ENCODE results near the gene SLC2A9.

SLC2A9 gene

GRCh38 chr4:10041036-10041435 is 19.7 kb upstream of the SLC2A9 start:
- DNase-seq = no peak

- DNase-seq = no peak
Observed at GRCh38 chr4:10040049-10040892, 19.0 kb upstream of the SLC2A9 start.

GRCh38 chr4:10036807-10037342 is 15.6 kb upstream of the SLC2A9 start:
- no peak for DNase-seq

GRCh38 chr4:10035130-10035529 is 13.8 kb upstream of the SLC2A9 start:
- no peak for DNase-seq

GRCh38 chr4:10034612-10035104 is 13.4 kb upstream of the SLC2A9 start:
- no peak for DNase-seq

DNA sequence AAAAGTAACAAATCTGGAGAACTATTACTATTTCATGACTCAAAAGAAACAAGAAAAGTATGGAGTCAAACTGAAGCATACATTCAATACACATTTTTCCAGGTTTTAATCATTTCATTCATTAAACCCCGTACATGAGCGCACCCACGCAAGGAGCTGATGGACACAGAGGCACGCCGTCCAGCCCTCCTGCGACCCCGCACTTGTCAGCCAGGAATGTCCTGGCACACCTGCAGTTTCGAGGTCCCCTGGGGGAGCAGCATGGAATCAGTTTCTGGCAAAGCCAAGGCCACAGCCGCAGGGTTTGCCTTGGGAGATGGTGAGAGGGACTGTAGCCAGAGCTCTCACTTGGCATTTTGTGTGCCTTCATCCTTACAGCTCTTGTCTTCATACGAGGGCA is 12.8 kb upstream of the SLC2A9 start:
- no peak for DNase-seq

- no peak for DNase-seq
Observed at GRCh38 chr4:10033191-10033881, 12.0 kb upstream of the SLC2A9 start.

DNA sequence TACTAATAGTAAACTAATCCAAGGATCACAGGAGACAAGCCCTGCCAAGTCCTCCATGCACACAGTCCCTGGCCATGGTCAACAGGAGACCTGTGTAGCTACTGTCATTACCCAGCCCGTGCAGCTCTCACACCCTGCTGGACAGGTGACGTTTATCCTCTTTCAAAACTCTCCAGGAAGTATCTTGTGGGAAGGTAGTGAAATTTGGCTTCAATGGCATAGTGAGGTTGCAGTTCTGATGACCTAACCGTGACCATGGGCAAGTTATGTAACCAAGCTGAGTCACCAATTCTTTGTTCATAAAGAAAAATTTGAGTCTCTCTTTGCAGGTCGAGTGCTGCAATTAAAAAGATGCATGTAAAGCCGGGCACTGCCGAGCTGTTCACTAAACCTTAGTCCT is 11.3 kb upstream of the SLC2A9 start:
- no peak for DNase-seq

DNA sequence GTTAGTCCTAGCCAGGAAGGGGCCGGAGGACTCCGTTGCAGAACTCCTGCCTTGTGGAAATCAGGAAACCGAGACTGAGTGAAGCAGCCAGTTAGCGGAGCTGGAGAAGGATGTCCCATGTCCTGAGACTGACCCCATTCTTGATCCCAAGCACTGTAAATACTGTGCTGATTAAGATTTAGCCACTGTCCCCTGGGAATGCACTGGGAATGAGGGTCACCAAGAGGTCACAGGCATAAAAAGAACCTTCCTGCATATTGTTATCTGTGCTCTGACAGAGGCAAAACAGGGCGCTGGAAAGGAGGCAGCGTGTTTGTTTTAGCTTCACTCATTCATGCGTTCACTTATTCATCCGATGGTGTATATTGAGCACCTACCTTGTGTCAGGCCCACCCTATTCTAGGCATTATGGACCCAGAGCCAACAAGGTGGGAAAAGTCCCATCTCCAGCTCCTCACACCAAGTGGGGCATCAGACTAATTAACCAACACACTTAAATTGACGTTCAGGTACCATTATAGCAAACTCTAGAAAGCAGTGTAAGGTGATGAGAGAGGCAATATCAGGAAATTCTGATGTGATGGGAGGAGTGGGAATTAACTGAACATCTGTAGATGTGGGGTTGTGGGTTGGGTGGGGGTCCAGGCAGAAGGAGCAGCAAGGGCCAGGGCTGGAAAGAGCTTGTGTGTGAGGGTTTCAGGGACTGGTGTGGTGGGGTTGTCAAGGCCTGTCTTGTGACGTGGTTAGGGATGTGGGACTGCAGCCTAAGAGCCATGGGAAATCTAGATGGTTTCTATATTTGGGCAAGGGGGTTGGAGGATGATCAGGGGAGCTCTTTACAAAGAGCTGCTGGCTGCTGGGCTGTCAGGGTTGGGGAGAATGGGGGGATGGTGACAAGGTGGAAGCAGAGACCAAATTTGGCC is 10.6 kb upstream of the SLC2A9 start:
- DNase-seq = no peak

- DNase-seq = no peak
Observed at GRCh38 chr4:10030972-10031667, 9.8 kb upstream of the SLC2A9 start.

GRCh38 chr4:10029403-10029802 is 8.1 kb upstream of the SLC2A9 start:
- DNase-seq = no peak

GRCh38 chr4:10028910-10029309 is 7.6 kb upstream of the SLC2A9 start:
- DNase-seq = no peak

DNA sequence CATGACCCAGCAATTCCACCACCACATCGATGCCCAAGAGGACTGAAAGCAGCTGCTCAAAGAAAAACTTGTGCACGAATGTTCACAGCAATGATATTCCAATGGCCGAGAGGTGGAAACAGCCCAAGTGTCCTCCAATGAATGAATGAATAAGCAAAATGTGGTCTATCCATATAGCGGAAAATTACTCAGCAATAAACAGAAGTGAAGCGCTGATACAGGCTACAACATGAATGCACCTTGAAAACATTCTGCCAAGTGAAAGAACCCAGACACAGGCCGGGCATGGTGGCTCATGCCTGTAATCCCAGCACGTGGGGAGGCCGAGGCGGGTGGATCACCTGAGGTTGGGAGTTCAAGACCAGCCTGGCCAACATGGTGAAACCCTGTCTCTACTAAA is 5.2 kb upstream of the SLC2A9 start:
- DNase-seq = no peak

DNA sequence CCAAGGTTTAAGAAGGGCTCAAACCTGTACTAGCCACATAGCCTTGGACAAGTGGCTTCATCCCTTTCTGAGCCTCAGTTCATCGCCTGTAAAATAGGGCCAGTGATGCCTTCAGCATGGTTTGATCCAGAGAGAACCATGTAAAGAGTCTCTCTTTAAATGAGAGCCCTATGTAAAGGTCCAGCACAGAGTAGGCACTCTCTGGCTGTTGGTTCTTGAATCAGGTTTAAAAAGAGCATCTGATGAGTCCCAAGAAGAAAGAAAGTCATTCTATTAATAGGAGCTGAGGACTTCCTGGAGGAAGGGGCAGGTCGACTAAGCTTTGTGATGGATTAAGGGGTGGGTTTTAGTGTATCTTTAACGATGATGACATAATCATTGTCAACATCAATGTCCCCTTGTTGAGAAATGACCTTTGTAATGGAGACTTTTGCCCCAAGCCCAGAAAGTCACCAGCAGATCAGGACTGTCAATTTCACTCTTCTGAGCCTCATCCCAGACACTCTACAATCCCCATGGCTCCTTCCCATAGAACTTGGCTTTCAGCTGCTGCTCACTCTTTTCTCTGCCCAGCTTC is 4.0 kb upstream of the SLC2A9 start:
- no peak for DNase-seq

DNA sequence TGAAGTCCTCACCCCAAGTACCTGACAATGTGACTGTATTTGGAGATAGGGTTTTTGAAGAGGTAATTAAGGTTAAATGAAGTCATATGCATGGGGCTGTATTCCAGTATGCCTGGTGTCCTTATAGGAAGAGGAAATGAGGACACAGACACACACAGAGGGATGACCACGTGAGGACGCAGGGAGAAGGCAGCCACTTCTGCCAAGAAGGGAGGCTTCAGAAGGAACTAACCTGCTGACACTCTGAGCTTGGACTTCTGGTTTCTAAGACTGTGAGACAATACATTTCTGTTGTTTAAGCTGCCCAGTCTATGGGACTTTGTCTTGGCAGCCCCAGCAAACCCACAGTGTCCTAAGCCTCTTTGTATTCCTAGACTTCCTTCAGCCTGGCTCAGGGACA is 3.0 kb upstream of the SLC2A9 start:
- DNase-seq = no peak

GRCh38 chr4:10023806-10024205 is 2.5 kb upstream of the SLC2A9 start:
- no peak for DNase-seq

DNA sequence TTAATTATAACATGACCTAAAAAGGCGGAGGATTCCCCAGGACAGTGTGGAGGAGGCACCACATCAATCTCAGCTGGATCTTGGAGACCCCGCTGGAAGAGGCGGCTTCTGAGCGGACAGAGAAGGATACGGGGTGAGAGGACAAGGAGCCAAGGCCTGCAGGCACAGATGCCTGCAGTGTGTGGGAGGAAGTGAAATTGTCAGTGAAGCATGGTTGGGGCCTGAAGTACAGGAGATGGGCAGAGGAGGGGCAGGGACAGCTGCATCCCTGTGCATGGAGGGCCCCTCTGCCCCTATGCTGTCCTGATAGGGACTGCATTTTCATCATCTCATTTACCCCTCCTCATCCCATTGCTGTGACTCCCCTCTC is 1.7 kb upstream of the SLC2A9 start:
- no peak for DNase-seq

GRCh38 chr4:10022346-10023049 is 1.2 kb upstream of the SLC2A9 start:
- no peak for DNase-seq

DNA sequence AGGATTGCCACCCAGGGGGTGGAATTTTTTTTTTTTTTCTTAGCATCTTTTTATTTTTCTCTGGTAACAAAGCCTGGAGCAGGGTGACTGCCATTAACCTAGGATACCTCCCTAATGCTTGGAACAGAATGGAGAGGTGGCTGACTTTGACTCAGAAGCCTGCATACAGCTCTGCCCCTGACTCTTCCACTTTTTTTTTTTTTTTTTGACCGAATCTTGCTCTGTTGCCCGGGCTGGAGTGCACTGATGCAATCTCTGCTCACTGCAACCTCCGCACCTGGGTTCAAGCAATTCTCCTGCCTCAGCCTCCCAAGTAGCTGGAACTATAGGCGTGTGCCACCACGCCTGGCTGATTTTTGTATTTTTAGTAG is 341 bp upstream of the SLC2A9 start:
- no peak for DNase-seq

- no peak for DNase-seq
Observed at GRCh38 chr4:10020106-10020505, 1.2 kb downstream of the SLC2A9 start.

DNA sequence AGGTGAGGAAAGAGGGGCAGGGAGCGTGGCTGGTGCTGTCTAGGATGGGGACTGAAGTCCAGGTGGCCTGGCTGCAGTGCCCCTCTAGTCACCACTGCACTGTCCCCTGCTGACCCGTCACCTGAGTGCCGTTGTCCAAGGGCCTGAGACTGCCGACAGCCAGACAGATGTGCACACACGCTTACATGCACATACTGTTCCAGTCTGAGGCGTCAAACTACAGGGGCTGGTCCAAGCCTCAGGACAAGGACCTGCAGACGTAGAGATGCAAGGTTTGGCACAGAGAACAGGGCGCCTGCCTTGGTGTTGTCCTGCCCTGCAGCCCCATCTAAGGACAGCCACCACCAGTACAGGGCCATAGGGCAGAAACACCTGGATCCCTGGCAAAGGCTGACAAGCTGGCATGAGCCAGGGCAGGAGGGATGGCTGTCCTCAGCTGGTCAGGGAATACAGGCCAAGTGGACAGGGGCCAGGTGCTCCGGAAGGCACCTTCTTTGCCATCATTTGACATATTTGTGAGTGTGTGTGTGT is 1.7 kb downstream of the SLC2A9 start:
- no peak for DNase-seq
